Neural crest cell (in vitro differentiated cells): ENCODE data around the gene C1QTNF12. TPM values are rescaled to one million over a fixed set of nuclear protein-coding genes. Genes with fewer than 3 reads are reported as not detected.

Source experiments
- DNase-seq: peaks from one replicate; pipeline ENCODE4 v3.0.0; 2021; ENCODE audit warnings: low read depth, mixed read lengths, low spot score
- H3K27ac Mint-ChIP-seq: one replicate; pipeline ENCODE4 v1.8.0; 2021; ENCODE audit warnings: mild to moderate bottlenecking, mixed read lengths; ENCODE audit not compliant: unreplicated experiment
- H3K27me3 Mint-ChIP-seq: 2 replicates; pipeline ENCODE4 v1.8.0; 2021; ENCODE audit warnings: low read depth, mild to moderate bottlenecking, mixed read lengths
- H3K36me3 Mint-ChIP-seq: 2 replicates; pipeline ENCODE4 v1.8.0; 2021; ENCODE audit warnings: low read depth, mild to moderate bottlenecking, mixed read lengths
- H3K4me1 Mint-ChIP-seq: 2 replicates; pipeline ENCODE4 v1.8.0; 2021; ENCODE audit warnings: mixed read lengths
- H3K4me3 Mint-ChIP-seq: one replicate; pipeline ENCODE4 v1.8.0; 2021; ENCODE audit warnings: mild to moderate bottlenecking, mixed read lengths
- H3K9me3 Mint-ChIP-seq: 2 replicates; pipeline ENCODE4 v1.8.0; 2021; ENCODE audit warnings: mixed read lengths
- total RNA-seq: library from RNA; stranded (reverse); gene quantifications from 2 replicates; pipeline ENCODE4 v1.2.1, GENCODE V29; 2021
- TF ChIP-seq, protein P1 (sequence below): fragments of 200-600 bp; sonication (generic); conservative IDR thresholded peaks from 2 replicates; pipeline ENCODE4 v1.5.0; 2021; ENCODE audit warnings: antibody characterized with exemption, mild to moderate bottlenecking

Gene C1QTNF12
- total RNA-seq, 1 donor from 2014 or later = 0.79 TPM

DNA sequence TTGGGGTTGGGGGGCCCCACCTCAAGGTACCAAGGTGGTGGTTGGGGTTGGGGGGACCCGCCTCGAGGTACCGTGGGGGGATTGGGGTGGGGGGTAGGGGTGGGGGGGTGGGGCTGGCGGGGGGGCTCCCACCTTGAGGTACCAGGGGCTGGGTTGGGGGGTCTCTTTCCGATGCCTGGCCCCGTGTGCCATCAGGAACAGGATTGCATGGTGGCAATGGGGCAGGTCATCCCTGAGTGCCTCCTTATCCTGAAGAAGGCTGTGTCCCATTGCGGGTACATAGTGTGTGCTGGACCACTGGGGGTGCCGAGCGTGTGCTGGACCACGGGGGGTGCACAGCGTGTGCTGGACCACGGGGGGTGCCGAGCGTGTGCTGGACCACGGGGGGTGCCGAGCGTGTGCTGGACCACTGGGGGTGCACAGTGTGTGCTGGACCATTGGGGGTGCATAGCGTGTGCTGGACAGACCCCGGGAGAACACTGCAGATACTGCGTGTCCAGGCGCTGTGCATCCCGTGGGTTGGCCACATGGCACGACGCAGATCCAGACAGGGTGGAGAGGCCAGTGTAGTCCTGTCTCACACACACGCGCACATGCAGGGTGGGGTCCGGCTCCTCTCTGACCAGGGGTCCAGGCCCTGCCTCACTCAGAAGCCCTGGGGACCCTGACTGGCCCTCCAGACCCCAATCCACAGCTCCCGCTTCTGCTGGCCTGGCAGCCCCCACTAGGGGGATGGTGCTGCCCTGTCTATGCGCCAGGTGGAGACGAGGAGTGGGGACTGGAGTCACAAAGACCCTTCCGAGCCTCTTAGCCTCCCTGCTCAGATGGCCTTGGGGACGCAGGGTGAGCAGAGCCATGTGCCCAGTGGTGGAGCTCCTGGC is 37.9 kb upstream of the C1QTNF12 start:
- no peak overlapping the region for H3K4me3 Mint-ChIP-seq
- no peak for DNase-seq
- no peaks in the 10 kb centered on the region for H3K36me3 Mint-ChIP-seq
- no peak overlapping the region for H3K27ac Mint-ChIP-seq
- H3K9me3 Mint-ChIP-seq = no peaks in the 10 kb centered on the region
- no peaks in the 10 kb centered on the region for H3K4me1 Mint-ChIP-seq
- TF ChIP-seq, protein P1, sequence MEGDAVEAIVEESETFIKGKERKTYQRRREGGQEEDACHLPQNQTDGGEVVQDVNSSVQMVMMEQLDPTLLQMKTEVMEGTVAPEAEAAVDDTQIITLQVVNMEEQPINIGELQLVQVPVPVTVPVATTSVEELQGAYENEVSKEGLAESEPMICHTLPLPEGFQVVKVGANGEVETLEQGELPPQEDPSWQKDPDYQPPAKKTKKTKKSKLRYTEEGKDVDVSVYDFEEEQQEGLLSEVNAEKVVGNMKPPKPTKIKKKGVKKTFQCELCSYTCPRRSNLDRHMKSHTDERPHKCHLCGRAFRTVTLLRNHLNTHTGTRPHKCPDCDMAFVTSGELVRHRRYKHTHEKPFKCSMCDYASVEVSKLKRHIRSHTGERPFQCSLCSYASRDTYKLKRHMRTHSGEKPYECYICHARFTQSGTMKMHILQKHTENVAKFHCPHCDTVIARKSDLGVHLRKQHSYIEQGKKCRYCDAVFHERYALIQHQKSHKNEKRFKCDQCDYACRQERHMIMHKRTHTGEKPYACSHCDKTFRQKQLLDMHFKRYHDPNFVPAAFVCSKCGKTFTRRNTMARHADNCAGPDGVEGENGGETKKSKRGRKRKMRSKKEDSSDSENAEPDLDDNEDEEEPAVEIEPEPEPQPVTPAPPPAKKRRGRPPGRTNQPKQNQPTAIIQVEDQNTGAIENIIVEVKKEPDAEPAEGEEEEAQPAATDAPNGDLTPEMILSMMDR = no peak
- no peaks in the 10 kb centered on the region for H3K27me3 Mint-ChIP-seq

DNA sequence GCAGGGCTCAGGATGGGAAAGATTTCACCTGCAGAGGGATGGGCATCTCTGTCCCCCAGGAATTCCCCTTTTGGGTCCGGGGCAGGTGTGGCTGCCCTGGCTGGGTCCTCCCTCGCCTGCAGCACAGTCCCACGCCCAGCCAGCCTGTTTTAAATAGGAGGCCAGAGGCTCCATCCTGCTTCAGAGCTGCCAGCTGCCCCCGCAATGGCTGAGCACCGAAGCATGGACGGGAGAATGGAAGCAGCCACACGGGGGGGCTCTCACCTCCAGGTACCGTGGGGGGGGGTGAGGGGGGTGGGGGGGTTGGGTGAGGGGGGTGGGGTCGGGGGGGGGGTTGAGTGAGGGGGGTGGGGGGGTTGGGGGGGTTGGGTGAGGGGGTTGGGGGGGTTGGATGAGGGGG is 37.3 kb upstream of the C1QTNF12 start:
- no peak overlapping the region for H3K27ac Mint-ChIP-seq
- no peak overlapping the region for H3K4me3 Mint-ChIP-seq
- H3K4me1 Mint-ChIP-seq = no peaks in the 10 kb centered on the region
- H3K9me3 Mint-ChIP-seq = no peaks in the 10 kb centered on the region
- H3K36me3 Mint-ChIP-seq = no peaks in the 10 kb centered on the region
- TF ChIP-seq, protein P1 = no peak
- DNase-seq = no peak
- no peaks in the 10 kb centered on the region for H3K27me3 Mint-ChIP-seq

DNA sequence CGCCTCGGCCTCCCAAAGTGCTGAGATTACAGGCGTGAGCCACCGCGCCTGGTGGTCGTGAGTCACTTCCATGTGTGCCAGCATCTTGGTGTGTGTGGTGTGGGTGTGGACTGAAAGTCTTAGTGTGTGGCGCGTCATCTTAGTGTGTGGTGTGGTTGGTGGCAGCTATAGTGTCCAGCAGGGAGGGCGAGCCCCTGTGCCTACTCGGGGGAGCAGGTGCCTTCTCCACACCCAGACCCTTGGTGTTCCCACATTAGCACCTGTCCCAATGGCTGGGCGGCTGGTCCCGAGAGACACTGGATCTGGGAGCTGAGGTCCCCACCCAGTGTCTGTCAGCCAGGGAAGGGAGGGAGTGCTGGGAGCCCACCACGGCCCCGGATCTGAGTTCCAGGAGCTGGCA is 36.5 kb upstream of the C1QTNF12 start:
- peak overlapping the region; percentile 23 for H3K4me3 Mint-ChIP-seq
- H3K36me3 Mint-ChIP-seq = no peaks in the 10 kb centered on the region
- no peaks in the 10 kb centered on the region for H3K27me3 Mint-ChIP-seq
- no peak overlapping the region for H3K27ac Mint-ChIP-seq
- no peak for DNase-seq
- TF ChIP-seq, protein P1 = no peak
- no peaks in the 10 kb centered on the region for H3K4me1 Mint-ChIP-seq
- no peaks in the 10 kb centered on the region for H3K9me3 Mint-ChIP-seq

DNA sequence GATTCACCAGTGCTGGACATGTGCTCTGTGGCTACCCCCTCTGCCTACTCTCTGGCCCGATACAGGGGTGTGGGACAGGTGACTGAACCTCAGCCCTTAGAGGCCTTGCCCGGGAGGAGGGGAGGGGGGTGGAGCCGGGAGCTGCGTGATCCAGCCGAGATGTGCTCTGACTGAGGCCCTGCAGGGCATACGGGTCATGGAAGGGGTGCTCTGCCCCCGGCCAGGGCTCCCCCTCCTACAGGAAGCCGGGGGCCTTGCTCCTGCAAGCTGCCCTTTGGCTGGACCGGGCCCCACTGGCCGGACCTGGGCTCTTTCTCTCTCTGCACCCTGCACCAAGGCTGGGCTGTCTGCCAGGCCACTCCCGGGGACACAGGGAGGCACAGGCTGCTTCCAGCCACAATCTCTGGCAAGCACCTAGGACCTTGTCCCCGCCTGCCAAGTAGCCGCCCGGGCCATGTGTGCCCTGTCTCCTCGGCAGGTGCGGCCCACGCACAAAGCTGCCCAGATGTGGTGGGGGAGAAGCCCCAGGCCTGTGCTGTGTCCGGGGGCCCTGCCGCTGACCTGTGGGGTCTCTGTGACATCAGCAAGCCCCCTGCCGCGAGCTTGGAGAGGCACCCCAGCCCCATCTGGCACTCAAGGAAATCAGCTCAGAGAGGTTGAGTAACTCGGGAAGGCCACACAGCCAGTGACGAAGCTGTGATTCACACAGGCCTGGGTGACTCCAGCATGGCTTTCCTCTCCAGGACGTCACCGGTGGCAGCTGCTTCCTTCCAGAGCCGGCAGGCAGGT is 35.2 kb upstream of the C1QTNF12 start:
- Mint-ChIP-seq H3K27ac (no peak overlapping the region), H3K36me3 (no peaks in the 10 kb centered on the region), H3K9me3 (no peaks in the 10 kb centered on the region), H3K4me3 (no peak overlapping the region), H3K27me3 (no peaks in the 10 kb centered on the region), H3K4me1 (no peaks in the 10 kb centered on the region)
- TF ChIP-seq, protein P1 = no peak
- no peak for DNase-seq

DNA sequence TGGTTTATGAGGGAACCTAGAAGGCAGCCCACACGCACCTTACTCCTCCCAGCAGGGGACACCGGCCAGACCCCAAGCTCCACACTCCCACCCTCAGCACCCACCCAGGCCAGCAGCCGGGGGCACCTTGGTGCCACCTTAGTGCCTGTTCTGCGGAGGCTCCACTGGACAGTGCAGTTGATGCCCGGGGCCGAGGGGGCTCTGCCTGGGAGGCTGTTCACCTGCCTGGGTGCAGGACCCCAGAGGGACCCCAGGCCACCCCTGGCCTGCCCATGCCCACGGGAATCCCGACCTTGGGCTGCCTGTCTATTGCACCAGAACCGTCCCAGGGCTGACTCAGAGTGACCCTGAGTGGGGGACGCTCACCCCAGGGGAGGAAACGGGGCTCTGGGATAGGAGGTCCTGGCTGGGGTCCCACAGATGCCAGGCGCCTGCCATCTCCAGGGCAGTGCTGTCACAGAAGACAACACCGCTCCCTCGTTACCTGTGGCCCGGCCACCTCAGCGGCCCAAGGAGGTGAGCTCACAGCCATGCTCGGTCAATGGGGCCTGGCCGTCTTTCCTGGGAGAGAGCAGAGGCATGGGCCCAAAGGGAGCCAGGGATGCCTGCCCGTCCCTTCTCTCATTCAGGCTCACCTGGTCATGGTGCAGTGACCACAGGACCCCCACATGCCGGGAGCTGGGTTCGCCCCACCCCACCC is 34.4 kb upstream of the C1QTNF12 start:
- H3K4me1 Mint-ChIP-seq = peaks cover under 1% of the 10 kb centered on the region

More for the DNA sequence above, 34.4 kb upstream of the C1QTNF12 start:
- TF ChIP-seq, protein P1 = no peak
- H3K9me3 Mint-ChIP-seq = no peaks in the 10 kb centered on the region
- no peak for DNase-seq
- no peak overlapping the region for H3K4me3 Mint-ChIP-seq
- no peaks in the 10 kb centered on the region for H3K27me3 Mint-ChIP-seq
- H3K27ac Mint-ChIP-seq = no peak overlapping the region
- no peaks in the 10 kb centered on the region for H3K36me3 Mint-ChIP-seq
